PC-9 (cell line): ENCODE data around the gene EPHA4. TPM values are rescaled to one million over a fixed set of nuclear protein-coding genes. Genes with fewer than 3 reads are reported as not detected.

ENCODE experiments used
- BruUV-seq: library from RNA; stranded (reverse); fragments of 400-500 nt; replicated peaks from 2 replicates; lab custom pipeline; 2021; lab: Mats Ljungman, UMichigan
- CTCF ChIA-PET: fragments of 300-600 bp; sonication (Branson Sonifier 250); formaldehyde crosslinking; loops from one replicate; lab custom pipeline; 2022; ENCODE audit warnings: antibody characterized with exemption; lab: Charles Lee
- POLR2A ChIA-PET: fragments of 300-600 bp; sonication (Branson Sonifier 250); formaldehyde crosslinking; loops from one replicate; lab custom pipeline; 2022; ENCODE audit warnings: antibody characterized with exemption; ENCODE audit not compliant: unreplicated experiment; lab: Charles Lee
- DNase-seq, 2 experiments: peaks; one replicate each; pipeline versions ENCODE4 v3.0.0 to v3.0.0-alpha.2; 2015 to 2022; ENCODE audit warnings: mixed read lengths in 1 of 2
- H2AFZ ChIP-seq: fragments of 200-600 bp; sonication (generic); 2 replicates; pipeline ENCODE4 v1.8.1; 2017; ENCODE audit warnings: antibody characterized with exemption
- H3F3A ChIP-seq: fragments of 200-600 bp; sonication (generic); 2 replicates; pipeline ENCODE4 v1.8.1; 2017; ENCODE audit warnings: antibody characterized with exemption, mild to moderate bottlenecking, low read depth; ENCODE audit not compliant: insufficient read depth
- H3K27ac ChIP-seq: fragments of 200-600 bp; sonication (generic); 2 replicates; pipeline ENCODE4 v1.6.1; 2016; ENCODE audit warnings: mixed run types
- H3K27me3 ChIP-seq: fragments of 200-600 bp; sonication (generic); 2 replicates; pipeline ENCODE4 v1.6.1; 2016; ENCODE audit warnings: low read depth, mixed run types; ENCODE audit not compliant: insufficient read depth
- H3K36me3 ChIP-seq: fragments of 200-600 bp; sonication (generic); 2 replicates; pipeline ENCODE4 v1.6.1; 2016; ENCODE audit warnings: low read depth, mixed run types
- H3K4me1 ChIP-seq: fragments of 200-600 bp; sonication (generic); replicated peaks from 2 replicates; pipeline ENCODE4 v1.6.1; 2016; ENCODE audit warnings: mixed run types; ENCODE audit not compliant: insufficient read depth
- H3K4me2 ChIP-seq: fragments of 200-600 bp; sonication (generic); 2 replicates; pipeline ENCODE4 v1.6.1; 2017; ENCODE audit warnings: mixed run types
- H3K4me3 ChIP-seq: fragments of 200-600 bp; sonication (generic); 2 replicates; pipeline ENCODE4 v1.6.1; 2016; ENCODE audit warnings: mixed run types
- H3K79me2 ChIP-seq: fragments of 200-600 bp; sonication (generic); 2 replicates; pipeline ENCODE4 v1.6.1; 2017; ENCODE audit warnings: low read depth, mixed run types
- H3K9me2 ChIP-seq: fragments of 200-600 bp; sonication (generic); 2 replicates; pipeline ENCODE4 v1.8.1; 2017; ENCODE audit warnings: mild to moderate bottlenecking; ENCODE audit not compliant: insufficient read depth
- H3K9me3 ChIP-seq: fragments of 200-600 bp; sonication (generic); 2 replicates; pipeline ENCODE4 v1.8.1; 2016; ENCODE audit warnings: low read depth; ENCODE audit not compliant: insufficient read depth
- H4K20me1 ChIP-seq: fragments of 200-600 bp; sonication (generic); 2 replicates; pipeline ENCODE4 v1.8.1; 2017; ENCODE audit not compliant: insufficient read depth
- EZH2 ChIP-seq: fragments of 200-600 bp; sonication (generic); IDR thresholded peaks from 2 replicates; pipeline ENCODE4 v1.8.0; 2017; ENCODE audit warnings: antibody characterized with exemption, low read depth
- intact Hi-C: fragments of 100-400 bp; cut with micrococcal nuclease; formaldehyde crosslinking; loops from one replicate; pipeline ENCODE4 v1.10.0; 2022; ENCODE audit not compliant: unreplicated experiment
- total RNA-seq: library from RNA; stranded (reverse); gene quantifications from 2 replicates; pipeline ENCODE4 v1.2.3, GENCODE V29; 2021
- TF ChIP-seq, protein P1 (sequence below): fragments of 200-600 bp; sonication (generic); conservative IDR thresholded peaks from 2 replicates; pipeline ENCODE4 v1.6.1; 2017; ENCODE audit warnings: mixed run types, antibody characterized with exemption, mild to moderate bottlenecking, moderate library complexity

EPHA4 gene
- total RNA-seq, 1 experiment from 2014 or later, result 10.6 TPM

DNA sequence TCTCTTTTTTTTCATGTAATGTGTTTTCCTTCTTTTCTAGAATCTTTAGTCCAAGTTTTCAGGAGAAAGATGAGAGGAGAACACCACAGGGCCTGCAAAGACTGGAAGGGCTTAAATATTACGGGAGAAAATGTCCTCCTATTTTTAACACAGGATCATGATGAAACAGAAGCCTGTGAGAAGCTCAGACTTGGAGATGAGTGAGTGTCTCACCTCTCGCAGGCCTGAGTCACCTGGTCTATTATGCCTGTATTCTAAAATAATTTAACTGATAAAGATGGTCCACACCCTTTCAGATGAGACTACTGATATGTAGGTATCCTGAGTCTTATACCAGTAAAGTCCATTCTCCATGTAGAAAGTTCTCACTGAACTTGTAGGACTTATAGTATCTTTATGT lies 143.2 kb downstream of the EPHA4 start:
- Histone ChIP-seq H3K9me2 (no peaks in the 10 kb centered on the region), H3K4me1 (peaks cover 15% of the 10 kb centered on the region), H2AFZ (no peak overlapping the region), H3K27me3 (no peaks in the 10 kb centered on the region), H3F3A (peaks cover 8% of the 10 kb centered on the region), H4K20me1 (no peaks in the 10 kb centered on the region), H3K27ac (no peak overlapping the region), H3K9me3 (no peaks in the 10 kb centered on the region), H3K79me2 (no peaks in the 10 kb centered on the region), H3K4me3 (no peak overlapping the region), H3K36me3 (0 out of 2 replicates have a peak, but pooled peaks cover 6% of the 10 kb centered on the region), H3K4me2 (no peak overlapping the region)
- no TSS peak for BruUV-seq
- no peak for TF ChIP-seq EZH2
- TF ChIP-seq, protein P1, sequence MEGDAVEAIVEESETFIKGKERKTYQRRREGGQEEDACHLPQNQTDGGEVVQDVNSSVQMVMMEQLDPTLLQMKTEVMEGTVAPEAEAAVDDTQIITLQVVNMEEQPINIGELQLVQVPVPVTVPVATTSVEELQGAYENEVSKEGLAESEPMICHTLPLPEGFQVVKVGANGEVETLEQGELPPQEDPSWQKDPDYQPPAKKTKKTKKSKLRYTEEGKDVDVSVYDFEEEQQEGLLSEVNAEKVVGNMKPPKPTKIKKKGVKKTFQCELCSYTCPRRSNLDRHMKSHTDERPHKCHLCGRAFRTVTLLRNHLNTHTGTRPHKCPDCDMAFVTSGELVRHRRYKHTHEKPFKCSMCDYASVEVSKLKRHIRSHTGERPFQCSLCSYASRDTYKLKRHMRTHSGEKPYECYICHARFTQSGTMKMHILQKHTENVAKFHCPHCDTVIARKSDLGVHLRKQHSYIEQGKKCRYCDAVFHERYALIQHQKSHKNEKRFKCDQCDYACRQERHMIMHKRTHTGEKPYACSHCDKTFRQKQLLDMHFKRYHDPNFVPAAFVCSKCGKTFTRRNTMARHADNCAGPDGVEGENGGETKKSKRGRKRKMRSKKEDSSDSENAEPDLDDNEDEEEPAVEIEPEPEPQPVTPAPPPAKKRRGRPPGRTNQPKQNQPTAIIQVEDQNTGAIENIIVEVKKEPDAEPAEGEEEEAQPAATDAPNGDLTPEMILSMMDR, result no peak
- DNase-seq, result no peak
- intact Hi-C loops, result no loop called here
- ChIA-PET POLR2A (no interaction called here), CTCF (no interaction called here)

DNA sequence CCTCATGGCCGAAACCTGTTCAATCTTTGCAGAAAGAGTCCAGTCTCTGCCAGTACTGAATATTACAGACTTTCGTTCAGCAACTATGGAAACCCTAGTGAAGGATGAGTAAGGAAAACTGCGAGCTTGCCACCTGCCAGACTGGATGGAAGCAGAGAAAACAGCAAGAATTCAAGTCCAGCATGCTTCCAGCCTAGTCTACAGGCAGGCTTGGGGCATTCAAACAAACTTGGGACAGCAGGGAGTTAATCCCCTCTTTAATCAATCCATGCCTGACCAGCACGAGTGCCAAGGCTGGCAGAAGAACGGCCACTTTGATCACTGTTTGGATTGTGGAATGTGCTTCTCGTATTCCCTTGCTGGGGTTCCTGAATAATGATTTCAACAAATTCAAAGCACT lies 145.2 kb downstream of the EPHA4 start:
- 0 out of 2 replicates have a peak, but pooled peaks cover 3% of the 10 kb centered on the region for H3K36me3 ChIP-seq
- peaks cover 10% of the 10 kb centered on the region; the same call in 1 of the 2 replicates for H3F3A ChIP-seq
- CTCF ChIA-PET, result no interaction called here
- H3K9me3 ChIP-seq, result no peaks in the 10 kb centered on the region
- POLR2A ChIA-PET, result interaction anchor here (0.6 kb wide), 1 partner anchor 215 kb away, joined by 17 read pairs; no protein-coding TSS in a partner anchor
- H3K4me2 ChIP-seq, result no peak overlapping the region
- intact Hi-C loops, result no loop called here
- no peaks in the 10 kb centered on the region for H3K27me3 ChIP-seq
- no peak overlapping the region for H2AFZ ChIP-seq
- no peaks in the 10 kb centered on the region for H3K79me2 ChIP-seq
- no peak for TF ChIP-seq EZH2
- TF ChIP-seq, protein P1, result no peak
- H4K20me1 ChIP-seq, result no peaks in the 10 kb centered on the region
- no peaks in the 10 kb centered on the region for H3K9me2 ChIP-seq
- DNase-seq, result no peak
- no peak overlapping the region for H3K27ac ChIP-seq
- peaks cover 25% of the 10 kb centered on the region for H3K4me1 ChIP-seq
- H3K4me3 ChIP-seq, result no peak overlapping the region
- BruUV-seq, result no TSS peak

DNA sequence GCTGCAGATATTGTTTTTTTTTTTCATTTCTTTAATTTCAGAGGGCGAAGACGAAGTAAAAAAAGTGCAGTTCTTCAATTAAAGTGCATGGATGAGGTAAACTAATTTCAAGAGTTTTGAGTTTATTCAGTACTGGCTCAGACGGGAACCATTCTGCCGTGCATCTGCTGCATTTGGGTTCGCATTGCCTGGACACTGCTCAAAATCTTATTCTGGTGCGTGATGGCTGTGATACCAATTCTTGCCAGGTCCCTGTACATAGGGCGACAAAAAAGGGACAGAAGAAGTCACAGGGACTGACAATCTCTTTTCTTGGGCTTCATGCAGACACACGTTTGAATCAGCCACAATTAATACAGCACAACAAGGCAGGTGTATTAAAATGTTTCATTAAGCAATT lies 146.2 kb downstream of the EPHA4 start:
- no peak overlapping the region for H2AFZ ChIP-seq
- H4K20me1 ChIP-seq, result no peaks in the 10 kb centered on the region
- intact Hi-C loops, result no loop called here
- H3F3A ChIP-seq, result peaks cover 10% of the 10 kb centered on the region; the same call in 1 of the 2 replicates
- peaks cover 25% of the 10 kb centered on the region for H3K4me1 ChIP-seq
- CTCF ChIA-PET, result interaction anchor here (0.6 kb wide), 1 partner anchor 43 kb away, joined by 3 read pairs; no protein-coding TSS in a partner anchor
- BruUV-seq, result no TSS peak
- no peak overlapping the region for H3K27ac ChIP-seq
- no peaks in the 10 kb centered on the region for H3K79me2 ChIP-seq
- no peak overlapping the region for H3K4me3 ChIP-seq
- H3K36me3 ChIP-seq, result 0 out of 2 replicates have a peak, but pooled peaks cover 3% of the 10 kb centered on the region
- no peaks in the 10 kb centered on the region for H3K9me2 ChIP-seq
- DNase-seq, result no peak
- H3K27me3 ChIP-seq, result no peaks in the 10 kb centered on the region
- TF ChIP-seq, protein P1, result no peak
- no peak for TF ChIP-seq EZH2
- POLR2A ChIA-PET, result no interaction called here
- H3K4me2 ChIP-seq, result no peak overlapping the region
- H3K9me3 ChIP-seq, result no peaks in the 10 kb centered on the region
